ENCODE data around the gene CD63. TPM values are rescaled to one million over a fixed set of nuclear protein-coding genes. Genes with fewer than 3 reads are reported as not detected.

CD63 gene
- total RNA-seq, 1 experiment from 2014 or later: 552 TPM

DNA sequence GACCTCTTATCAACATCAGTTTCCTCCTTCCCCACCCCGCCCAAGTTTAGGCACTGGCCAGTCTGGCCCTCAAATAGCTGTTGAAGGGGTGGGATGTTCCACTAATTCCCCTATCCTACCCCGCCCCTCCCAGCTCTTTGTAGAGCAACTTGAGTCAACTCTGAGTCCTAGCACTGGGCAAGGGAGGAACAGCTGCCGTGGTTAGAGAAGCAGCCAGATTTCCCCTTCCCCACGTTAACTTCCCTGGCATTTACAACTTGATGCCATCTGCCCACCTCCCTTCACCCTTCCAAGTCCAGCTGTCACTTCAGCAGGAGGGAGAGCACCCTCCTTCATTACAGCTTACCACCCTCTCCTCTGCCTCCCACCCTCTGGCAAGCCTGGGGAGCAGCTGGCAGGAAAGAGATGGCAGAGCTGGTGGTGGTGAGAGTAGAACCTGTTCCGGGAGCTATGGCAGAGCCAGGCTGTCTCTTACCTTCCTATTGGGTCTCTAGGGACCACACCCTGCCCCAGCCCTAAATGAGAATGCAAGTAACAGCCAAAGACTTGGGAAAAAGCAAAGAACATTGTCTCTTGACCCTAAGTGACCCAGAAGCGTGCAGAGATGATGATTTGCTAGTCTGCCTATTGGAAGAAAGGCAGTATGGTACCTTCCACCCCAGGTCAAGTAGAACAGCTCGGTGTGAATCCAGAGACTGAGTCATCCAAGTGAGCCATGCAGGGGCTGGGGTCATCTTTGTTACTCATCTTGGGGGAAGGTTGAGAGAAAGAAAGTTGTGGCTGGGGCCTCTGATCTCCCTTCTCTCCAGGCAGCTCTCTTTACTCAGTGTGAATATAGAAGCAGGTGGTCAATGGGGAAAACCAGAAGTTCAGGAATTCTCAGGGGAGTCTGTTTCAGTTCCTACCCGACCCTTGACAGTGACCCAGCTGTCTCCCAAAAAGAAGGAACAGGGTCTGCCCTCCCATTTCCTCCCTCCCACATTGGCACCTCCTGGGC is 11.5 kb downstream of the CD63 start:
- no peaks in the 10 kb centered on the region for H3K9me3 Mint-ChIP-seq (ENCODE audit: unreplicated experiment)
- CTCF ChIA-PET: interaction anchor here (0.5 to 1.5 kb wide), 7 partner anchors 8 to 1331 kb away, joined by 3 to 7 read pairs (median 3); no protein-coding TSS in a partner anchor
- peak overlapping the region; percentile 80 for H3K4me3 Mint-ChIP-seq (ENCODE audit: unreplicated experiment)
- TF ChIP-seq, protein P1, sequence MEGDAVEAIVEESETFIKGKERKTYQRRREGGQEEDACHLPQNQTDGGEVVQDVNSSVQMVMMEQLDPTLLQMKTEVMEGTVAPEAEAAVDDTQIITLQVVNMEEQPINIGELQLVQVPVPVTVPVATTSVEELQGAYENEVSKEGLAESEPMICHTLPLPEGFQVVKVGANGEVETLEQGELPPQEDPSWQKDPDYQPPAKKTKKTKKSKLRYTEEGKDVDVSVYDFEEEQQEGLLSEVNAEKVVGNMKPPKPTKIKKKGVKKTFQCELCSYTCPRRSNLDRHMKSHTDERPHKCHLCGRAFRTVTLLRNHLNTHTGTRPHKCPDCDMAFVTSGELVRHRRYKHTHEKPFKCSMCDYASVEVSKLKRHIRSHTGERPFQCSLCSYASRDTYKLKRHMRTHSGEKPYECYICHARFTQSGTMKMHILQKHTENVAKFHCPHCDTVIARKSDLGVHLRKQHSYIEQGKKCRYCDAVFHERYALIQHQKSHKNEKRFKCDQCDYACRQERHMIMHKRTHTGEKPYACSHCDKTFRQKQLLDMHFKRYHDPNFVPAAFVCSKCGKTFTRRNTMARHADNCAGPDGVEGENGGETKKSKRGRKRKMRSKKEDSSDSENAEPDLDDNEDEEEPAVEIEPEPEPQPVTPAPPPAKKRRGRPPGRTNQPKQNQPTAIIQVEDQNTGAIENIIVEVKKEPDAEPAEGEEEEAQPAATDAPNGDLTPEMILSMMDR (IDR thresholded peaks at IDR 0.05; ENCODE audit: unreplicated experiment): no peak
- no peak for DNase-seq (ENCODE audit: unreplicated experiment)
- peak overlapping the region; percentile 79 for H3K27ac Mint-ChIP-seq (ENCODE audit: low read depth, unreplicated experiment)
- BruUV-seq (replicated peaks): no TSS peak
- H3K4me1 Mint-ChIP-seq (ENCODE audit: insufficient read depth, unreplicated experiment): peaks cover 30% of the 10 kb centered on the region
- intact Hi-C loops (cut with micrococcal nuclease): no loop called here
- POLR2A ChIA-PET: interaction anchor here (0.6 to 2.6 kb wide), 4 partner anchors 10 to 1007 kb away, joined by 3 to 25 read pairs (median 4); partner anchors contain the start of gene CD63
- H3K36me3 Mint-ChIP-seq (ENCODE audit: insufficient read depth, unreplicated experiment): peaks cover 8% of the 10 kb centered on the region
- H3K27me3 Mint-ChIP-seq (ENCODE audit: insufficient read depth, unreplicated experiment): no peaks in the 10 kb centered on the region

DNA sequence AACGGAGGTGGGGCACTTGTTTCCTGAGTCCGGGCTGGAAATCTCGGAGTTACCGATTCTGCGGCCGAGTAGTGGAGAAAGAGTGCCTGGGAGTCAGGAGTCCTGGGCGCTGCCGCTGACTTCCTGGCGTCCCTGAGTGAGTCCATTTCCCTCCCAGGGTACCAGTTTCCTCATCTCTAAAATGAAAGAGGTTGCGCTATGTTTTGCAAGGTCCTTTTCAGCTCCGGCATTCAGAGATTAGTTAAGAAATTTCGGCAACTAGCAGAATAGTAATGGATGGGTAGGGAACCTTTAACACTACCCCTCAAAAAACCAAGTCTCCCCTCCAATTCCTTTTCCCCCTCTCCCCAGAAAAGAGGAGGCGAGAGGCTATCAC is 12.2 kb downstream of the CD63 start:
- Mint-ChIP-seq H3K36me3 (ENCODE audit: insufficient read depth, unreplicated experiment) (peaks cover 8% of the 10 kb centered on the region), H3K27ac (ENCODE audit: low read depth, unreplicated experiment) (peak overlapping the region; percentile 79), H3K4me3 (ENCODE audit: unreplicated experiment) (peak overlapping the region; percentile 80), H3K27me3 (ENCODE audit: insufficient read depth, unreplicated experiment) (no peaks in the 10 kb centered on the region), H3K9me3 (ENCODE audit: unreplicated experiment) (no peaks in the 10 kb centered on the region), H3K4me1 (ENCODE audit: insufficient read depth, unreplicated experiment) (peaks cover 31% of the 10 kb centered on the region)
- TF ChIP-seq, protein P1 (IDR thresholded peaks at IDR 0.05; ENCODE audit: unreplicated experiment): no peak
- POLR2A ChIA-PET: interaction anchor here (0.6 to 2.6 kb wide), 7 partner anchors 8 to 1008 kb away, joined by 3 to 25 read pairs (median 4); partner anchors contain the start of gene CD63
- CTCF ChIA-PET: interaction anchor here (0.6 to 1.5 kb wide), 6 partner anchors 9 to 354 kb away, joined by 3 to 7 read pairs (median 4); no protein-coding TSS in a partner anchor
- BruUV-seq (replicated peaks): no TSS peak
- DNase-seq (ENCODE audit: unreplicated experiment): no peak
- intact Hi-C loops (cut with micrococcal nuclease): no loop called here

GRCh38 chr12:55715833-55716581 is 12.8 kb downstream of the CD63 start, which contains the start of gene BLOC1S1:
TSS of gene BLOC1S1 (plus strand) at chr12:55716046. CDS start at chr12:55716052, 6 bp downstream.
- Mint-ChIP-seq H3K27me3 (ENCODE audit: insufficient read depth, unreplicated experiment) (no peaks in the 10 kb centered on the region), H3K36me3 (ENCODE audit: insufficient read depth, unreplicated experiment) (peaks cover 8% of the 10 kb centered on the region), H3K9me3 (ENCODE audit: unreplicated experiment) (no peaks in the 10 kb centered on the region), H3K27ac (ENCODE audit: low read depth, unreplicated experiment) (peak within 1 kb of the TSS; percentile 79), H3K4me1 (ENCODE audit: insufficient read depth, unreplicated experiment) (peaks cover 31% of the 10 kb centered on the region), H3K4me3 (ENCODE audit: unreplicated experiment) (peak within 1 kb of the TSS; percentile 80)
- intact Hi-C loops (cut with micrococcal nuclease): no loop called here
- TF ChIP-seq, protein P1 (IDR thresholded peaks at IDR 0.05; ENCODE audit: unreplicated experiment): no peak
- TSS peak; percentile 37 for BruUV-seq (replicated peaks)
- ChIA-PET POLR2A (interaction anchor here (0.7 to 2.6 kb wide), 10 partner anchors 9 to 1135 kb away, joined by 3 to 25 read pairs (median 3); partner anchors contain the start of genes CD63 and SARNP), CTCF (interaction anchor here (0.6 to 1.5 kb wide), 6 partner anchors 9 to 505 kb away, joined by 3 to 5 read pairs (median 4); partner anchors contain the start of gene CD63)
- DNase-seq (ENCODE audit: unreplicated experiment): peak; percentile 92

All from MCF 10A (cell line).